BJ (cell line): ENCODE measurements around the gene ID1. TPM values are rescaled to one million over a fixed set of nuclear protein-coding genes. Genes with fewer than 3 reads are reported as not detected.

Experiments used
- CTCF ChIA-PET: fragments of 350-600 bp; formaldehyde crosslinking; extraction: SDS; loops from one replicate; lab custom pipeline; 2021; ENCODE audit warnings: antibody characterized with exemption, inconsistent platforms; lab: Yijun Ruan, JAX
- POLR2A ChIA-PET: fragments of 300-600 bp; sonication (Branson Sonifier 250); formaldehyde crosslinking; extraction: SDS; loops from one replicate; lab custom pipeline; 2021; ENCODE audit warnings: antibody characterized with exemption; lab: Charles Lee
- DNase-seq: peaks from one replicate; pipeline ENCODE4 v3.0.0-alpha.2; 2011; ENCODE audit warnings: low read depth
- H3K27me3 ChIP-seq: 2 replicates; pipeline ENCODE4 v1.6.0; 2011; ENCODE audit warnings: low read length; ENCODE audit not compliant: control insufficient read depth, insufficient read depth
- H3K36me3 ChIP-seq: 2 replicates; pipeline ENCODE4 v1.5.1; 2011; ENCODE audit warnings: low read length; ENCODE audit not compliant: control insufficient read depth, insufficient read depth
- H3K4me3 ChIP-seq: 2 replicates; pipeline ENCODE4 v1.5.1; 2011; ENCODE audit warnings: low read depth, mild to moderate bottlenecking, control low read depth, low read length
- CTCF ChIP-seq: IDR thresholded peaks from 2 replicates; pipeline ENCODE4 v1.5.1; 2011; ENCODE audit warnings: low read depth, mild to moderate bottlenecking, control low read depth, inconsistent platforms, low read length, moderate library complexity; ENCODE audit not compliant: insufficient read depth
- polyA plus RNA-seq: library from polyadenylated mRNA; depleted of rRNA; stranded (reverse); fragments of >200 nt; gene quantifications from 2 replicates; pipeline ENCODE4 v1.2.3, GENCODE V29; 2011

Gene ID1
- polyA plus RNA-seq, 1 experiment = 135 TPM

- ChIA-PET POLR2A (no interaction called here), CTCF (interaction anchor here (0.9 to 11.1 kb wide), 7 partner anchors 8 to 66 kb away, joined by 4 to 454 read pairs (median 18); partner anchors contain the start of gene ID1)
- TF ChIP-seq CTCF = no peak
These were observed 37.7 kb upstream of the ID1 start for GRCh38 chr20:31567380-31567720.

GRCh38 chr20:31568041-31568731 is 36.9 kb upstream of the ID1 start:
- no peaks in the 10 kb centered on the region for H3K27me3 ChIP-seq
- H3K4me3 ChIP-seq = no peak overlapping the region
- ChIA-PET CTCF (interaction anchor here (0.6 to 11.1 kb wide), 16 partner anchors 9 to 768 kb away, joined by 3 to 454 read pairs (median 5); partner anchors contain the start of genes HM13 and ID1), POLR2A (no interaction called here)
- H3K36me3 ChIP-seq = peaks cover 17% of the 10 kb centered on the region
- DNase-seq = no peak
- peak; percentile 27; the same call in 1 of the 2 replicates for TF ChIP-seq CTCF

More at GRCh38 chr20:31567380-31567720, 37.7 kb upstream of the ID1 start:
- H3K27me3 ChIP-seq = no peaks in the 10 kb centered on the region
- no peak for DNase-seq
- H3K4me3 ChIP-seq = no peak overlapping the region
- peaks cover 20% of the 10 kb centered on the region for H3K36me3 ChIP-seq

- Histone ChIP-seq H3K4me3 (no peak overlapping the region), H3K36me3 (peaks cover 15% of the 10 kb centered on the region), H3K27me3 (no peaks in the 10 kb centered on the region)
- POLR2A ChIA-PET = no interaction called here
- no peak for TF ChIP-seq CTCF
- DNase-seq = no peak
- CTCF ChIA-PET = interaction anchor here (0.7 to 11.1 kb wide), 18 partner anchors 10 to 113 kb away, joined by 3 to 454 read pairs (median 6); partner anchors contain the start of genes HM13 and ID1
These were observed 36.3 kb upstream of the ID1 start for GRCh38 chr20:31568773-31569162.

- Histone ChIP-seq H3K27me3 (no peaks in the 10 kb centered on the region), H3K36me3 (peaks cover 10% of the 10 kb centered on the region), H3K4me3 (no peak overlapping the region)
- ChIA-PET POLR2A (no interaction called here), CTCF (interaction anchor here (0.7 to 11.1 kb wide), 18 partner anchors 10 to 113 kb away, joined by 3 to 454 read pairs (median 6); partner anchors contain the start of gene ID1)
- TF ChIP-seq CTCF = peak; percentile 89
- DNase-seq = no peak
These were observed 35.7 kb upstream of the ID1 start for GRCh38 chr20:31569163-31570020.

GRCh38 chr20:31570021-31570463 is 35.0 kb upstream of the ID1 start:
- peaks cover 10% of the 10 kb centered on the region for H3K36me3 ChIP-seq
- no peak for DNase-seq
- no peak overlapping the region for H3K4me3 ChIP-seq
- POLR2A ChIA-PET = no interaction called here
- CTCF ChIA-PET = interaction anchor here (1.0 to 11.1 kb wide), 12 partner anchors 11 to 112 kb away, joined by 3 to 454 read pairs (median 6); partner anchors contain the start of gene ID1
- TF ChIP-seq CTCF = no peak
- no peaks in the 10 kb centered on the region for H3K27me3 ChIP-seq
